ENCODE data around the gene PAK5.

Gene PAK5

DNA sequence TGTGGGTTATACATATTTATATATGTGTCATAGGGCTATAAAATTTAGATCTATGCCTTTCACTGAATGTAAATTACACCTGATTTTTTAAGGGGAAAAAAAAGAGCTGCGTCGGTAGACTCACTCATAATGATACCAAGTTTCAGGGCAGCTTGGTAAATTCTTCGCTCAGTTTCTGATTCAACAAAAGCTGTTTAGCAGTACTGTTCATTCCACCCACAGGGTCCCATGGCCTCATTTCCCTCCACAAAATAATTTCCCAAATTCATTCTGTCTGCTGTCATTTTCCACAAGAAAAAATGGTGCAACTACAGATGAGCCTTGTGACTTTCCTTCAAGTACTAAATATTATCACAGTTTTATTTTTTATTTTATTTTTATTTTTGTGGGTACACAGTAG, 63.7 kb downstream of the PAK5 start:
- no peak for DNase-seq

- no peak for DNase-seq
Observed at GRCh38 chr20:9769954-9770353, 68.9 kb downstream of the PAK5 start.

GRCh38 chr20:9761476-9761875, 77.4 kb downstream of the PAK5 start:
- DNase-seq = no peak

GRCh38 chr20:9759392-9759791, 79.5 kb downstream of the PAK5 start:
- DNase-seq = no peak

DNA sequence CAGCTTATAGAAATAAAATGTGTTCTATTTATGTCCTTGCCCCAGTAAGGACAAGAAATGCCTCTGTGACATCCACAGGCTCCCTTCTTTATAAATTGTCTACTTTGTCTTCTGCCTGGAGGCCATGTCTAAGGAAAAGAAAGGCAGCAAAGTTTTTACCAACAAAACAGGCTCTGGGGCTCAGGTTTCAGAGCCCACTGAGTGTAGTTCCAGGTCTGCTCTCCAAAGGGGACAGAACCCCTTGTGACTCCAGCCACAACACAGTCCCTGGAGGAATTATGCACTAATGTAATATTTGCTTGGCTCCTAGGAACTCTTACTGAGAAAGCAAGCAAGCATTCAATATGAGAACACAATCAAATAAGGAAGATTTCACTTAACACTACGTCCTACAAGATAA, 80.1 kb downstream of the PAK5 start:
- DNase-seq = no peak

DNA sequence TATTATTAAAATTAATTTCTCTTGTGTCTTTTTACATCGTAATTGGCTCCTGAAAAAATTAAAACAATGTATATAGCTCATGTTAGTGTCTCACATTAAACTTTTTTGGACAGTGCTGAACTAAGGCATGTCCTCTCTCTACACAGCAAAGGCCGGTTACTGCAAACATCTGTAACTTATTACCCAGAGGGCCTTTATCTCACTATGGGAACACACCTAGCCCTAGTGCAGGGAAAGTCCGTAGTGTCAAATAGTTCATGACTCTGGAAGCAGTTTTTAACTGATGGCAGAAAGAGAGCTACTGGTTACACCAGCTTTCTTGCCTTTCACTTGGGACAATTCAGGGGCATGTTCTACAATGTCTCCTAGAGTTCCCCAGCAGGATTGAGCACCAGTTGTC, 82.2 kb downstream of the PAK5 start:
- no peak for DNase-seq

- DNase-seq = no peak
Observed at GRCh38 chr20:9755301-9755700, 83.6 kb downstream of the PAK5 start.

GRCh38 chr20:9744551-9744950, 94.3 kb downstream of the PAK5 start:
- DNase-seq = no peak

DNA sequence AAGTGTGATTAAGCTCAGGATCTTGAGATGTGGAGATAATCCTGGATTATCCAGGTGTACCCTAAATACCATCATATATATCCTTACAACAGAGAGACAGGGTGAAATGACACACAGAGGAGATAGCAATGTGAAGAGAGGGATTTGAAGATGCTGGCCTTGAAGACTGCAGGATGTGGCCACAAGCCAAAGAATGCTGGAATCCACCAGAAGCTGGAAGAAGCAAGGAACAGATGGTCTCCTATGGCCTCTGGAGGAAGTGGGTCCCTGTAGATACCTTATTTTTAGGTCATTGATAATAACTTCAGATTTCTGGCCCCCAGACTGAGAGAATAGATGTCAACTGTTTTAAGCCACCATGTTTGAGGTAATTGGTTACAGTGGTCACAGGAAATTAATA, 95.0 kb downstream of the PAK5 start:
- no peak for DNase-seq

DNA sequence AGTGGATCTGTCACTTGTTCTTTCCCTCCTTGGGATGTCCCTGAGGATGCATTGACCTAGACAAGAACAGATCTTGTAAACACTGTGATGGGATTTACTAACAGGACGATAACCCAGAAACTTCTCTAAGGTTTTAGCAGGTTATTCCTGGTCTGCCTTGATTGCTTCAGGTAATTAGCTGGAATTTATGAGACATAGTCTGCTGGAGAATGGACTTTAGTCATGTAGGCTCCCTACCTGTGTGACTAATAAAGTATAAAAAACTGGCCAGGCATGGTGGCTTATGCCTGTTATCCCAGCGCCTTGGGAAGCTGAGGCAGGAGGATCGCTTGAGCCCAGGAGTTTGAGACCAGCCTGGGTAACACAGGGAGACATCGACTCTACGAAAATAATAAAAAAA, 96.1 kb downstream of the PAK5 start:
- DNase-seq = no peak

- no peak for DNase-seq
Observed at GRCh38 chr20:9741996-9742395, 96.9 kb downstream of the PAK5 start.

GRCh38 chr20:9740486-9740885, 98.4 kb downstream of the PAK5 start:
- no peak for DNase-seq

DNA sequence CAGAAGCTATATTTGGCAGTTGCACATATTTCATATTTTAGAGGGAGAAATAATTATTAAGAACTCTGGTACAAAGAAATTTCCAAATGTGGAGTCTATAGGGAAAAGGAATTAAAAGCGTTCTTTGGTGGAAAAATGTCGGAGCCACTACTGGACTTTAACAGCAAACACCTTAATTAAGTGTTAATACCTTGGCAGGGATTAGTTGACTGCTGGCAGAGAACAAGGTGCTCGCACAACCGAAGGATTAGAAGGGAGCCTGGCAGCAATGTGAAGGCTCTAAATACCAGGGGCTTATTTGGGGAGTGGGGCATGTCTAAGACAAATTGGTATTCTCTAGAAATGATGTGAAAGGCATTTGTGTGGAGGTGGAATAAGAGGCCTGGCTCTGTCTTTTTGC, 98.9 kb downstream of the PAK5 start:
- no peak for DNase-seq

DNA sequence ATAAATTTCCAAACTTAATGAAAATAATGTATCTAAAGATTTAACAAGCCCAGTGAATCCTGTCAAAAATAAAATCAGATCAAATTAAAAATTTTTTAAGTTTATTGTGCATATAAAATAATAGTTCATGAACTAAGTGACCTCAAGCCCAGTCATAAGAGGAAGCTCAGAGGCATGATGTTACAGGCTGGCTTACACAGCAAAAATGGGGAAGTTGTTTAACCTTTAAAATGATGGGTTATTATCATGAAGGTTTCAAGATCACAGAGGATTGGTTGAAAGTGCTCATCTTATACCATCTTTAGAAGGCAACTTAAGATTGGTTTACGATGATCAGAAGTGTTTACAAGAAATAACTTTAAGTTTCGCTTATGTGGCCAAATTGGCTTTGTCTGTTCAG, 102.5 kb downstream of the PAK5 start:
- DNase-seq = no peak

- DNase-seq = no peak
Observed at GRCh38 chr20:9723501-9724202, 115.2 kb downstream of the PAK5 start.

DNA sequence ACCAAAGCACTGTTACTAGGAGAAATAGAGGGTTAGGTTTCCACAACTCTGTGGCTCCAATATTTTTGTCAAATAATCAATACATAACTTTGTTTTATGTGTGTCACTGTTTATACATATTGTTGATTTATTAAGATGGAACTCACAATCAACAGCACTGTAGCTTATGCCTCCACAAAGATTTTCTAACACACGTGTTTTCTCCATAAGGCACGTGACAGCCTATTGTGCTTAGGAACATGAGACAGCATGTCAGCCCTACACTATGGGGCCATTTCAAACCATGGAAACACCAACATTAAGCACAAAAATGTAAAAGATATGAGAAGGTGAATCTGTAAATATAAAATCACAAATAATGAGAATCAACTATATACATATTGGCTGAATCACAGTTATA, 127.0 kb downstream of the PAK5 start:
- no peak for DNase-seq

- no peak for DNase-seq
Observed at GRCh38 chr20:9710685-9711084, 128.2 kb downstream of the PAK5 start.

DNA sequence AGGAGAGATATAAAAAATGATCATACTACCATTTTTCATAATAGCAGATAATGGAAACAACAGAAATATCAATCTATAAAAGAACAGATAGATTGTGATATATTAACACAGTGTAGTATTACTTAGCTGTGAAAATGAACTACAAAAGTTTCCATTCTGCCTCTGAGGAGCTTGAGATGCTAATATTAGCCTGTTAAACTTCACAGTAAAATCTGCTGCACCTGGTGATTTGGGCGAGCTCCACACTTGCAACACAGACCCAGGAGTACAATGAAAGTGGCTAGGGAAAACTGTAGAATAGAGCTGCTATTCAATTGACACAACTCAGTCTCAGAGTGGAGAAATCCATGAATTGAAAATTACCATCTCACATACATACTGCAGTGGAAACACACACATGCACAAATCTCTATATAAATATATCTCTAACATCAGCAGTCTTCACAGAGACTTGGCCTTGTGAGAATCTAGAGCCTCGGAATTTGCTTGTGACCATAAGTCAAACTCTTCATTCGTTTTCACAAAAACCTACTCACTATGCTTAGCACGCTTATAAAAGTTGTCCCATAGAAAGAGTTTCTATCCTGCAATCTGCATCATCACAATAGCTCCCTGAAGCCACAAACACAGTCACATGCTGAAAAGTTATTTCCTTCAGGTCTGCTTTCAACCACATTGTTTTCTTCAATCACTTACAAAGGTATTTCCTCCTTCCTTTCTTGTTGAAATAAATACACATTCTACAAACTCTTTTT, 133.0 kb downstream of the PAK5 start:
- no peak for DNase-seq

- no peak for DNase-seq
Observed at GRCh38 chr20:9699181-9699580, 139.7 kb downstream of the PAK5 start.

- DNase-seq = no peak
Observed at GRCh38 chr20:9689041-9689440, 149.8 kb downstream of the PAK5 start.

DNA sequence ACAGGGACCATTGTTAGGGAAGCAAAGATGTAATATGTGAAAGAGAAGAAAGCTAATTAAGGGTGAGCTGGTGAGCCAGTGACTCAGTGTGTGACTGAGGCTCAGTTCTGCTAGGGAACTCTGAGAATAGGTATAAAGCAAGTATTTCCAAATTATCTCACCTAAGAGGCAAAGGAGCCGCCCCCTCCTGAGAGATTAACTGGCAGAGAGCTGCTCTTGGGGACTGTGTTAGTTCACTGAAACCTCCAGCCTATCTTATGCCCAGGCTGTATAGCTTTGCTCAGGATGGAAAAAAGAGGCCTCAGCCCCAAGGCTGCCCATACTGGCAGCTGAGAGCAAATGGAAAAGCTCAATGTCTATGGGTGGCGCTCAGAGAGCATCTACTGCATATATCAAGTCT, 152.0 kb downstream of the PAK5 start:
- no peak for DNase-seq

DNA sequence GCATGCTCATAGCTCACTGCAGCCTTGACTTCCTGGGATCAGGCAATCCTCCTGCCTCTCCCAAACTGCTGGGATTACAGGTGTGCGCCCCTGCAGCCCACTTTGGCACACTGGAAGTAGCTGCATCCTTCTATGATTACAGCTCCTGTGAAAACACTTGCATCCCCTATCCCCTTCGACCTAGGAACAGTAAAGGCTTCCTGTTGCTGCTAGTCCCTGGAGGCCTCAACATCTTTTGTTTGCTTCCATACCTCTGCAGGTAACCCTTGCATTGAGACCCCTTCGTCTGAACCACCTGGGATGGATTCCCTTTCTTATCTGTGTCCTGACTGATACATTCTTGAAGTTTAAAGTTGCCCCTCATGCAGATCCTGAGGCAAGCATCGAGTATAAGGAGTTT, 152.4 kb downstream of the PAK5 start:
- DNase-seq = no peak

DNA sequence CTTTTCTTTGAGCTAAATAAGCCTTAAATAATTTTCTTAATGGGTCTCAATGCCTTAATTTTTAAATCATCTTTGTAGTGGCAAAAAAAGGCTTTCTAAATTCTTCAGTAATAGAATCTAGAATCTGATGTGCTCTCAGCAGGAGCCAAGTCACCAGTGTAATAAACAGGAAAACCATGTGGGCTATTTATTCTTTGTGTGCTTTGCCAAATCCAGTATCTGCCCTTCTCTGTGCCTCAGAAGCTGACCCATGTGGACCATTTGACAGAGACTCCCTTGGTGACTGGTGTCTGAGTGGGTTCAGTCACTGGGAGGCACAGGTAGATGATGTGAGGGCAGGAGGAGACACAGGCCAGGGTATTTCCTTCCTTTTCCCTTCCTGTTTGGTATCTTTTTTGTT, 152.9 kb downstream of the PAK5 start:
- DNase-seq = no peak

DNA sequence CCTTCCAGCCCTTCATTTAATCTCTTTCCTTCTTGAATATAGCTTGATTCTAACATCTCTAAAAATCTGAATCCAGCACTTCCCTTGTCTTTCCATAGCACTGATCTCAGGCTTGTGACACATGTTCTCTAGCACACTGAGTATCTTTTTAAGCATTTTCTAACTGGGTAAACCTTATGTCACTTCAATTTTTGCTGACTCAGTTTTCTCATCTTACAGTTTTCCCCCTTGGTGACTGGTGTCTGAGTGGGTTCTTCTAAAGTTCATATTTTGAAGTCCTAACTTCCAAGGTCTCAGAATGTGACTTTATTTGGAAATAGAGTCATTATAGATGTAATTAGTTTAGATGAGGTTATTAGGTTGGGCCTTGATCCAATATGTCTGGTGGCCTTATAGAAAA, 153.9 kb downstream of the PAK5 start:
- no peak for DNase-seq

DNA sequence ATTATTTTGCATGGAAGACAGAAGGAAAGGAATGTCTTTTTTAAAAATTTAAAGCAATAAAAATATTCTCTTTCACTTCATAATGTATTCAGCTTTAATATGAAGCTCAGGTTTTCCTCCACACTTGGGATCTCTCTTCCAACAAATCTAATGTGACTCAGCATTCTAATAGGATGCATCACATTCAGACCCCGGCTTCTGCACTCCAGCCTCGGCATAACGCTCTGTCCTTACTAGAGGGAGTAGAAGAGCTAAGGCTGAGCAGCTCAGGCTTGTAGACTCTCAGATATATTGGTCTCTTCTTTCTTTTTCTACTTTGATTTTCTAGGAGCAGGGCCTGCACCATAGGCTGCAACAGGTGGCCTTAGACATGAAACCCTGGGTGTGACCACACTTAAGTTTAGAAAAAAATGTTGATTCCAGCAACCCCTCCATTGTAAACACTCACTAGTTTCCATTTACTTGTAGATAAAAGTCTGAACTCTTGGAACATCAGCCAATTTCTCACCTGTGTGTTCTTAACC, 161.7 kb downstream of the PAK5 start:
- no peak for DNase-seq

All from NK-92 treated with Interleukin-12 subunit alpha and Interleukin-12 subunit beta, amount 100 ng/mL, for 24 hours (cell line).